NCI-H1105 (cell line): ENCODE results near the gene RPS6KL1.
A peak's percentile ranks its signal among the peaks of the same experiment; 100 is the strongest.

Source experiments
- DNase-seq: peaks from one replicate; lab custom pipeline; 2025; lab: John Stamatoyannopoulos, UW

RPS6KL1 gene

GRCh38 chr14:74922752-74923401 lies at the start of gene RPS6KL1:
TSS of gene RPS6KL1 (minus strand) at chr14:74923260. CDS start at chr14:74921541, 1,719 bp downstream.
- DNase-seq, result peak; percentile 84

- DNase-seq, result no peak
Measured at GRCh38 chr14:74968811-74969210, 45.8 kb upstream of the RPS6KL1 start.

- no peak for DNase-seq
Measured at GRCh38 chr14:74965486-74966153, 42.6 kb upstream of the RPS6KL1 start.

GRCh38 chr14:74964787-74965485 lies 41.9 kb upstream of the RPS6KL1 start:
- no peak for DNase-seq

- no peak for DNase-seq
Measured at GRCh38 chr14:74963705-74964271, 40.7 kb upstream of the RPS6KL1 start.

- DNase-seq, result no peak
Measured at GRCh38 chr14:74963178-74963704, 40.2 kb upstream of the RPS6KL1 start.

GRCh38 chr14:74962493-74962892 lies 39.4 kb upstream of the RPS6KL1 start:
- DNase-seq, result no peak

GRCh38 chr14:74962046-74962445 lies 39.0 kb upstream of the RPS6KL1 start:
- DNase-seq, result no peak

- no peak for DNase-seq
Measured at GRCh38 chr14:74961238-74961911, 38.3 kb upstream of the RPS6KL1 start.

- DNase-seq, result no peak
Measured at GRCh38 chr14:74960736-74961135, 37.7 kb upstream of the RPS6KL1 start.

GRCh38 chr14:74959596-74960180 lies 36.6 kb upstream of the RPS6KL1 start:
- DNase-seq, result no peak

GRCh38 chr14:74956280-74957072 lies 33.4 kb upstream of the RPS6KL1 start:
- no peak for DNase-seq

- no peak for DNase-seq
Measured at GRCh38 chr14:74956027-74956279, 32.9 kb upstream of the RPS6KL1 start.

- peak; percentile 41 for DNase-seq
Measured at GRCh38 chr14:74955229-74956026, 32.4 kb upstream of the RPS6KL1 start, which contains the start of gene PGF. TSS of gene PGF (minus strand) at chr14:74955597. CDS start at chr14:74955242, 355 bp downstream.

GRCh38 chr14:74954947-74955228 lies 31.8 kb upstream of the RPS6KL1 start:
- no peak for DNase-seq

GRCh38 chr14:74954232-74954946 lies 31.3 kb upstream of the RPS6KL1 start:
- peak; percentile 86 for DNase-seq

- DNase-seq, result no peak
Measured at GRCh38 chr14:74953686-74954085, 30.6 kb upstream of the RPS6KL1 start.

GRCh38 chr14:74952697-74953484 lies 29.8 kb upstream of the RPS6KL1 start:
- peak; percentile 20 for DNase-seq

GRCh38 chr14:74952180-74952665 lies 29.2 kb upstream of the RPS6KL1 start:
- DNase-seq, result no peak
